Jurkat, Clone E6-1 (cell line): Measurements from ENCODE around the gene FAM177B.

Source experiments
- DNase-seq: peaks from one replicate; pipeline ENCODE4 v3.0.0-alpha.2; 2011; ENCODE audit warnings: low read depth, low spot score
- H3K4me3 ChIP-seq: 2 replicates; pipeline ENCODE4 v1.5.1; 2011; ENCODE audit warnings: mild to moderate bottlenecking, low read length, control low read depth, moderate library complexity

FAM177B gene

GRCh38 chr1:222781251-222781650 lies 44.2 kb downstream of the FAM177B start:
- DNase-seq: no peak
- no peak overlapping the region for H3K4me3 ChIP-seq

DNA sequence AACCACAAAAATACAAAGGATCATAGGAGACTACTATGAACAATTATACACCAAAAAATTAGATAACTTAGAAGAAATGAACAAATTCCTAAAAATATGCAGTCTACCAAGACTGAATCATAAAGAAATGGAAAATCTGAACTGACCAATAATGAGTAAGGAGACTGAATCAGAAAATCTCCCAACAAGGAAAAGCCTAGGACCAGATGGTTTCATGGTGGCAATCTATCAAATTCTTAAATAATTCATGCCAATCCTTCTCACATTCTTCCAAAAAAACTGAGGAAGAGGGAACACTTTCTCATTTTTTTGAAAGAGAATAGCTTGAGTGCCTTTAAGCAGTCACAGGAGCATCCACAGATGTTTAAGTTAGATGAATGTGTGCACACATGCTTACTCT lies 46.0 kb downstream of the FAM177B start:
- H3K4me3 ChIP-seq: no peak overlapping the region
- DNase-seq: no peak

DNA sequence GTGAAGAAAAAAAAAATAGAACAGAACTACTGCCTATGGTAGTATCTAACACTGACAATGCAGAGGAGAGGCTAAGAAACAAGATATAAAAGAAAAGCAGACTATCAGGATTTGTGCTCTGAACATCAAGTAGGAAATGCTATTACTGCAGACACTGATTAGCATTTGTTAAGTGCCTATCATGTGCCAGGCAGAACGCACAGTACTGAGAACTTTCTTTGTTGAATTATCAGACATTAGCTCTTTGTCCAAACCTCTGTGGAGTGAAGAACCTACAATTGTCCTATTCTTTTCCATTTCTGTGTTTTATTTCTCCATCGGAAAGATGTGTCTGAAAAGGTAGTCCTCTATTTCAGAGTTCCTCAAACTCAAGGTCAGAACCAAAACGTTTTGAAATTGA lies 47.4 kb downstream of the FAM177B start:
- no peak overlapping the region for H3K4me3 ChIP-seq
- DNase-seq: no peak

GRCh38 chr1:222784916-222785315 lies 47.9 kb downstream of the FAM177B start:
- H3K4me3 ChIP-seq: no peak overlapping the region
- no peak for DNase-seq

GRCh38 chr1:222785529-222785928 lies 48.5 kb downstream of the FAM177B start:
- no peak for DNase-seq
- no peak overlapping the region for H3K4me3 ChIP-seq

DNA sequence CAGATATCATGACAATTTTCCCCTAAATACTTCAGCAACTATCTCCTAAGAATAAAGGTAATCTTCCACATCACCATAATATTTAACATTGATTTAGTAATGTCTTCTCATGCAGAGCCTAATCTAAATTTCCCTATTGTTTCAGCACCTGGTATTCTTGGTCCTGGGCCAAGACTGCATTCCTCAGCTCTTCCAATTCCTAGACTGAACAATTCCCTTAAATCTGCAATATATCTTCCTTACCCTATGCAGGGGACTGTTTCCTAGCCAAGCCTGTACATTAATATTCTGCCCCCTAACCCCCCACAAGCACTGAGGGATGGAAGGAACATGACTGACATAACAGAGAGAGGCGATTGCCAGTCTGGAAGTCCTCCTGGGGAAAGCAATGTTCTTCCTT lies 49.1 kb downstream of the FAM177B start:
- no peak for DNase-seq
- no peak overlapping the region for H3K4me3 ChIP-seq

DNA sequence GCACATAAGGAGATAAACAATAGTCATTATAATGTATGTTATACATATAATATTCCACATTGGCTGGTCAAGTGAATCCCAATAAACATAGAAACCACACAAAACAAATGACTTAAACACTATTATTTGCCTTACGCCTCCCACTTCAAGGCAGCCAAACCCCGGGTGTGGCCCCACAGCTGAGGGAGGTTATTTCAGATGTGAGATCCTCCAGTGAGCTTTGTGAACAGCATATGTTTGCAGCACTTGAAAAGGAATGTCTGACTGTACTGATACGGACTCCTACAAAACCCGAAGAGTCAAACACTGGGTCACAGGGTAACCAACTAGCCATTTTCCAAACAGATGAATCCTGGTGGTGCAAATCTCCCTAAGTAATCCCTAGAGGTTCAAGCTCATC lies 50.7 kb downstream of the FAM177B start:
- H3K4me3 ChIP-seq: no peak overlapping the region
- DNase-seq: no peak

DNA sequence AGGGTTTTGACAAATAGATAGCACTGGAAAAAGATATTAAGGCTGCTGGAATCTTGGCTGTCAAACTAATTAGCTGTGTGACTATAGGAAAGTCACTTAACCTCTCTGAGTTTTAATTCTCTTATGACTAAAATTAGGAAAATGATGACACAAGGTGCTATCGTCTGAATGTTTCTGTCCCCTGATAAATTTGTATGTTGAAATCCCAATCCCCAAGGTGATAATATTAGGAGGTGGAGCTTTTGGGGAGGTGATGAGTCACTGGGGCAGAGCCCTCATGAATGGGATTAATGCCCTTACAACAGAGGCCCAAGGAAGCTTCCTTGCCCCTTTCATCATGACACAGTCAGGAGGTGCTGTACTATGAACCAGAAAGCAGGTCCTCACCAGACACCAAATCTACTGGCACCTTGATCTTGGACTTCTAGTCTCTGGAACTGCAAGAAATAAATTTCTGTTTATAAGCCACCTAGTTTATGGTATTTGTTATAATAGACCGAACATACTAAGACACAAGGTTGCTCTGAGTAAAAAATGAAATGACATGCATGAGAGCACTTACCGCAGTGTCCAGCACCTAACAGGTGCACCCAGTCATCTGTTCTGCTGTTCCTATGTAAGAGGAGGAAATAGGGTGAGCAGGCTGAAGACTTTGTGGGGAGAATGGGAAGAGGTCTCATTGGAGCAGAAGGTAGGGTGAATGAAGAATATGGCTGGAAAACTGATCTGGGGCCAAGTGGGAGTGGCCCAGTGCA lies 51.6 kb downstream of the FAM177B start:
- no peak for DNase-seq
- H3K4me3 ChIP-seq: no peak overlapping the region

DNA sequence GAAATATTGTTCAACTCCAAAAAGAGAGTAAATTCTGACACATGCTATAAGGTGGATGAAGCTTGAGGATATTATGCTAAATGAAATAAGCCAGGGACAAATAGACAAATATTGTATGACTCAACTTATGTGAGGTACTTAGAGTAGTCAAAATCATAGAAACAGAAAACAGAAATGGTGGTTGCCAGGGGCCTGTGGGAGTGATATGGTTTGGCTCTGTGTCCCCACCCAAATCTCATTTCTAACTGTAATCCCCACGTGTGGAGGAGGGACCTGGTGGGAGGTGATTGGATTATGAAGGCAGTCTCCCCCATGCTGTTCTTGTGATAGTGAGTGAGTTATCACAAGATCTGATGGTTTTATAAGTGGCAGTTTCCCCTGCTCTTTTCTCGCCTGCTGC lies 53.1 kb downstream of the FAM177B start:
- no peak for DNase-seq
- H3K4me3 ChIP-seq: no peak overlapping the region

DNA sequence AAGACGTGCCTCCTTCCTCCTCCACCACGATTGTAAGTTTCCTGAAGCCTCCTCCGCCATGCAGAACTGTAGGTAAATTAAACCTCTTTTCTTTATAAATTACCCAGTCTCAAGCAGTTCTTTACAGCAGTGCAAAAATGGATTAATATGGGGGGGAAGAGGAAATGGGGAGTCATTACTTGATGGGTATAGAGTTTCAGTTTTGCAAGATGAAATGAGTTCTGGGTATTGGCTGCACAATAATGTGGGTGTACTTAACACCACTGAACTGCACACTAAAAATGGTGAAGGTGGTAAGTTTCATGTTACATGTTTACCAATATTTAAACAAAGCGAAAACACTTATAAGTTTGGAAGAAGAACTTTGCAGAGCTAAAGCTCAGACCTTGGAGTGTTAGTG lies 53.5 kb downstream of the FAM177B start:
- no peak for DNase-seq
- no peak overlapping the region for H3K4me3 ChIP-seq

- DNase-seq: no peak
- no peak overlapping the region for H3K4me3 ChIP-seq
Measured at GRCh38 chr1:222791006-222791710, 54.2 kb downstream of the FAM177B start.

DNA sequence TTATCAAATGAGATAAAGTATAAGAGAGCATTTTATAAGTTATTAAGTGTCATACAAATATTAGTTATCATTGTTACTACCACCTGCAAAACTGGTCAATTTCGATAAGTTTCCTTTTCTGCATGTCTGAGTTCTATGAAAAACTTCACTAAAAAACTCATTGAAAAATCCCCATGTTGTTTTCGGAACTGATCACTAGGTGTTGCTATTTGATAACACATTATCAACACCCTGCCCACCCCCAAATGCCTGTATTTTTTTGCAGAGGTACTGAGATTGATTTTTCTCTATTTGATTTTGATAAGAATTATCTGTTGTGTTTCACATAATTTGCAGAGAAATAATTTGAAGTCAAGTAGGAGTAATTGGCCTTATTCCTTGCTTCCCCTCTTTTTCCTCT lies 55.7 kb downstream of the FAM177B start:
- no peak overlapping the region for H3K4me3 ChIP-seq
- peak; percentile 26 for DNase-seq

DNA sequence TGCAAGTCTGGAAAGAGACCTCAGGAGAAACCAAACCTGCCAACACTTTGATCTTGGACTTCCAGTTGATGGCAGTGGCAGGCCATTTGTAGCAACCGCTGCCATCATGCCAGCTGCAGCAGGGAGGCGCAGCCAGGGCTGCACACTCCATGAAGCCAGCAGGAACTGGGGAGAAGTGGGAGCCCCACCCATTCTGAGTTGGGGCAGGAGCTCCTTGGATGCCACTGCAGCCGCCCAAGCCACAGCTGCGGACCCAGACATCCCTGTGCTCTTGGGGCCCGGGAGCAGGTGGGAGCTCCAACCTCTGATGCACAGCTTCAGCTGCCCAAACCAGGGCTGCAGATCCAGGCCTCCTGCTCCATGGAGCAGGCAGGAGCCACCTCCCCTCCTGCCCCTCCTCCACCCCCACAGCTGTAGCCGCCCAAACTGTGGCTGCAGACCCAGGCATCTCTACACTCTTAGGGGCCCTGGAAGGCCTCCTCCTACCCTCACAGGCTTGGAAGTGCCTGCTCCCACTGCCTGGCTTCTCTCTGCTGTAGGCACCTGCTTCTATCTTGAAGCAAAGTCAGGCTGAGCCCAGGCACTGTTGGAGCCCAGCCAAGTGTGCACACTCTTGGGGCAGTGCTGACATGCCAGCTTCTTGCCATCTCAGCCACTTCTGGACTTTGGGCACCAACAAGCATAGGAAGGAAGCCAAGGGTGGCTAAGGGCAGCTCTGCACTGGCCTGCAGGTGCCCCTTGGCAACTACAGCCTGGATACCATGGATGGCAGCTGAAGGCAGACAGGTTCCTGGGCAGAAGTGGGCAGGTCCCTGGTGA lies 57.9 kb downstream of the FAM177B start:
- no peak overlapping the region for H3K4me3 ChIP-seq

DNA sequence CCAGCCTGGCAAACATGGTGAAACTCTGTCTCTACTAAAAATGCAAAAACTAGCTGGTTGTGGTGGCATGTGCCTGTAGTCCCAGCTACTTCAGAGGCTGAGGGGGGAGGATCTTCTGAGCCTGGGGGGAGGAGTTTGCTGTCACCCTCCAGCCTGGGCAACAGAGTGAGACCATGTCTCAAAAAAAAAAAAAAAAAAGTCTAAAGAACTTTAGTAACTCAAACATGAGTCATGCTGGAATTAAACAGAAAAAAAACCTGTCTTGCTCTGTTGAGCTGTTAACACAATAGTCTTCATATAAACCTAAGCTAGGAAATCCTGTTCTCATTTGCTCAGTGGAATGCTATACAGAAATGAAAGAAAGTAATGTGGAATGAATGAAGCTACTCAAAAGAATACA lies 61.1 kb downstream of the FAM177B start:
- H3K4me3 ChIP-seq: no peak overlapping the region
- DNase-seq: no peak

More for the DNA sequence above, 57.9 kb downstream of the FAM177B start:
- peak; percentile 31 for DNase-seq

DNA sequence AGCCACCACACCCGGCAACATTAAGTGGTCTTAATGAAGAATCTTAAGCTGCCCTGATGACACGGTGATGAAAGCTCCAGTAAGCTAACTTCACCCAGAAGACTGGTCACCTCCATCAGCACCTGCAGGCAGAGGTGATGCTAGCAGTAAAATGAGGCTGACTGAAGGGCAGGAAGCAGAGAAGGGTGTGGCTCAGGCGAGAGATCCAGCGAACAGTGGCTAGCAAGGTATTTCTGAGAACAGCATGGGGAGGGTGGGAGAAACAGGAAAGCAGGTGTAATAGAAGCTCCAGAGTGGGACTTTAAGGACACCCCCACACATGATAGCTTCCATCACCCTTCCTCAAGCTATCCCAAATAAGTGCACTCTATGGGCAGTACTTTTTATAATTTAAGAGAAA lies 62.0 kb downstream of the FAM177B start:
- no peak overlapping the region for H3K4me3 ChIP-seq
- DNase-seq: no peak
